ENCODE results near the gene EXOC8.

Gene EXOC8

GRCh38 chr1:231374394-231374793 is 36.7 kb upstream of the EXOC8 start:
- Histone ChIP-seq H3K27ac (ENCODE audit: low read depth in 2 of 2, low read length in 2 of 2) (no peak overlapping the region), H3K27me3 (ENCODE audit: control insufficient read depth in 2 of 2, insufficient read depth in 2 of 2, low read length in 2 of 2) (no peaks in the 10 kb centered on the region), H3K4me1 (ENCODE audit: control insufficient read depth in 2 of 2, insufficient read depth in 2 of 2, low read length in 2 of 2) (peaks cover 0 to 7% of the 10 kb centered on the region in 2 donors), H3K9ac (ENCODE audit: low read depth in 1 of 2, low read length in 2 of 2) (no peak overlapping the region), H3K4me3 (ENCODE audit: low read length in 2 of 2) (no peak overlapping the region), H3K9me3 (ENCODE audit: control insufficient read depth in 2 of 2, low read length in 2 of 2) (no peaks in the 10 kb centered on the region), H3K36me3 (ENCODE audit: control insufficient read depth in 2 of 2, insufficient read depth in 2 of 2, low read length in 2 of 2) (peaks cover 1 to 3% of the 10 kb centered on the region in 2 donors)

GRCh38 chr1:231372501-231372900 is 34.8 kb upstream of the EXOC8 start:
- no peaks in the 10 kb centered on the region for H3K9me3 ChIP-seq (ENCODE audit: control insufficient read depth in 2 of 2, low read length in 2 of 2)
- H3K4me3 ChIP-seq (ENCODE audit: low read length in 2 of 2), result no peak overlapping the region
- H3K27ac ChIP-seq (ENCODE audit: low read depth in 2 of 2, low read length in 2 of 2), result no peak overlapping the region
- no peaks in the 10 kb centered on the region for H3K27me3 ChIP-seq (ENCODE audit: control insufficient read depth in 2 of 2, insufficient read depth in 2 of 2, low read length in 2 of 2)
- H3K9ac ChIP-seq (ENCODE audit: low read depth in 1 of 2, low read length in 2 of 2), result no peak overlapping the region
- H3K36me3 ChIP-seq (ENCODE audit: control insufficient read depth in 2 of 2, insufficient read depth in 2 of 2, low read length in 2 of 2), result peaks cover 3 to 7% of the 10 kb centered on the region in 2 donors
- H3K4me1 ChIP-seq (ENCODE audit: control insufficient read depth in 2 of 2, insufficient read depth in 2 of 2, low read length in 2 of 2), result peaks cover 0 to 7% of the 10 kb centered on the region in 2 donors

DNA sequence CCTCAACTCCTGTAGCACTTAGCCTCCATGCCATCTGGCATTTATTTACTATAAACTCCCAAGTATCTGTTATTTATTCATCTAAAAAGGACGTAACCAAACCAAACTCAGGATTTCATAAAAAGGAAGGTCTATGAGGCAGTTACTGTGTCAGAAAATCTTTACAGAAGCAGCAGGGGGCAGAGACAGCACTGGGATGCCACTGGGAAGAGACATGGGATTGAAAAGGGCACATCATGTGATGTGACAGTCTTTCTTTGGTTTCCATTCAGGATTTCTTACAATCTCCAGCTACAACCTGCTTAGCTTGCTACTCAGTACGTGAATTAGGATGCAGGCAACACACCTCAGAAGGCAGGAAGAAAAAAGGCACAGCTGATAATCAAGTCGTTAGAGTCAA is 31.6 kb upstream of the EXOC8 start:
- no peaks in the 10 kb centered on the region for H3K4me1 ChIP-seq (ENCODE audit: control insufficient read depth in 2 of 2, insufficient read depth in 2 of 2, low read length in 2 of 2)
- H3K27me3 ChIP-seq (ENCODE audit: control insufficient read depth in 2 of 2, insufficient read depth in 2 of 2, low read length in 2 of 2), result no peaks in the 10 kb centered on the region
- H3K36me3 ChIP-seq (ENCODE audit: control insufficient read depth in 2 of 2, insufficient read depth in 2 of 2, low read length in 2 of 2), result peaks cover 11 to 15% of the 10 kb centered on the region in 2 donors
- no peaks in the 10 kb centered on the region for H3K9me3 ChIP-seq (ENCODE audit: control insufficient read depth in 2 of 2, low read length in 2 of 2)
- H3K4me3 ChIP-seq (ENCODE audit: low read length in 2 of 2), result no peak overlapping the region
- H3K9ac ChIP-seq (ENCODE audit: low read depth in 1 of 2, low read length in 2 of 2), result no peak overlapping the region
- no peak overlapping the region for H3K27ac ChIP-seq (ENCODE audit: low read depth in 2 of 2, low read length in 2 of 2)

- Histone ChIP-seq H3K27me3 (ENCODE audit: control insufficient read depth in 2 of 2, insufficient read depth in 2 of 2, low read length in 2 of 2) (no peaks in the 10 kb centered on the region), H3K4me1 (ENCODE audit: control insufficient read depth in 2 of 2, insufficient read depth in 2 of 2, low read length in 2 of 2) (no peaks in the 10 kb centered on the region), H3K27ac (ENCODE audit: low read depth in 2 of 2, low read length in 2 of 2) (no peak overlapping the region), H3K4me3 (ENCODE audit: low read length in 2 of 2) (no peak overlapping the region), H3K9ac (ENCODE audit: low read depth in 1 of 2, low read length in 2 of 2) (no peak overlapping the region), H3K36me3 (ENCODE audit: control insufficient read depth in 2 of 2, insufficient read depth in 2 of 2, low read length in 2 of 2) (peaks cover 10 to 12% of the 10 kb centered on the region in 2 donors), H3K9me3 (ENCODE audit: control insufficient read depth in 2 of 2, low read length in 2 of 2) (no peaks in the 10 kb centered on the region)
Measured at GRCh38 chr1:231364192-231364591, 26.5 kb upstream of the EXOC8 start.

- Histone ChIP-seq H3K4me1 (ENCODE audit: control insufficient read depth in 2 of 2, insufficient read depth in 2 of 2, low read length in 2 of 2) (no peaks in the 10 kb centered on the region), H3K27ac (ENCODE audit: low read depth in 2 of 2, low read length in 2 of 2) (no peak overlapping the region), H3K9me3 (ENCODE audit: control insufficient read depth in 2 of 2, low read length in 2 of 2) (no peaks in the 10 kb centered on the region), H3K9ac (ENCODE audit: low read depth in 1 of 2, low read length in 2 of 2) (no peak overlapping the region), H3K27me3 (ENCODE audit: control insufficient read depth in 2 of 2, insufficient read depth in 2 of 2, low read length in 2 of 2) (no peaks in the 10 kb centered on the region), H3K4me3 (ENCODE audit: low read length in 2 of 2) (no peak overlapping the region), H3K36me3 (ENCODE audit: control insufficient read depth in 2 of 2, insufficient read depth in 2 of 2, low read length in 2 of 2) (peaks cover 8 to 10% of the 10 kb centered on the region in 2 donors)
Measured at GRCh38 chr1:231363624-231364023, 26.0 kb upstream of the EXOC8 start.

DNA sequence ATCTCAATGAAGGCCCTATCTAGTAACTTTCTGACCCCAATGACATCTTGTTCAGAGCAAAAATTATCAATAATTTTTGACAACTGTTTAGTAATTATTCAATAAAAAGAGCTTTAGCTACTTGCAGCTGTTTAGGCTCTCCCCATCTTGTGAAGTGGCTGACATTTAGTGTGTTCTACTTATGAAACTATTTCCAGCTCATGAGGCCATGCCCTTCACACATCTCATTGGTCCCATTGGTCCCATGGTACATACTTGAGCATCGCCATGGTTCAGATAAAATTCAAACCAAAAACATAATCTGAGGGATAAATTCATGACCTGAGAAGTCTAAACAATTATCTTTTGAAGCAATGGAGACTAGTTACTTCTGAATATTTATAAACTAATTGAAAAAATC is 24.7 kb upstream of the EXOC8 start:
- Histone ChIP-seq H3K36me3 (ENCODE audit: control insufficient read depth in 2 of 2, insufficient read depth in 2 of 2, low read length in 2 of 2) (peaks cover 8 to 10% of the 10 kb centered on the region in 2 donors), H3K9ac (ENCODE audit: low read depth in 1 of 2, low read length in 2 of 2) (no peak overlapping the region), H3K9me3 (ENCODE audit: control insufficient read depth in 2 of 2, low read length in 2 of 2) (no peaks in the 10 kb centered on the region), H3K4me3 (ENCODE audit: low read length in 2 of 2) (no peak overlapping the region), H3K27me3 (ENCODE audit: control insufficient read depth in 2 of 2, insufficient read depth in 2 of 2, low read length in 2 of 2) (no peaks in the 10 kb centered on the region), H3K4me1 (ENCODE audit: control insufficient read depth in 2 of 2, insufficient read depth in 2 of 2, low read length in 2 of 2) (no peaks in the 10 kb centered on the region), H3K27ac (ENCODE audit: low read depth in 2 of 2, low read length in 2 of 2) (no peak overlapping the region)

DNA sequence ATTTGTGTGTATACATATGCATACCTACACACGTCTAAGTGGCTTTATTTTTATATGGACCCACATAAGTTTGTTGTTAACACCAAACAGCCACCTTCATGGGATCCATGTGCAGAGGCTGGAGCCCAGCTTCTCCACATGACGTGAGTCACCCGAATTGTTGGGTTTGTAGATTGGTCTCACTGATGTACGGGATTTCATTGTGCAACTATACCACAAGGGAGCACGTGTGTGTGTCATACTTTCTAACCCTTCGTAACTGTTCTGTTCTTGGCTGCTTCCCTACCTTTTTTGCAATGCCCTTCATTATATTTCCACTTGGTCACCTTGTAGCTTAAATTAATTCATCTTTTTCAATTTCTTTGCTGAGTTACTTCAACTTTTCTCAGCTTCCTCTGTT is 21.5 kb upstream of the EXOC8 start:
- no peaks in the 10 kb centered on the region for H3K9me3 ChIP-seq (ENCODE audit: control insufficient read depth in 2 of 2, low read length in 2 of 2)
- no peaks in the 10 kb centered on the region for H3K4me1 ChIP-seq (ENCODE audit: control insufficient read depth in 2 of 2, insufficient read depth in 2 of 2, low read length in 2 of 2)
- H3K27ac ChIP-seq (ENCODE audit: low read depth in 2 of 2, low read length in 2 of 2), result no peak overlapping the region
- H3K27me3 ChIP-seq (ENCODE audit: control insufficient read depth in 2 of 2, insufficient read depth in 2 of 2, low read length in 2 of 2), result no peaks in the 10 kb centered on the region
- H3K4me3 ChIP-seq (ENCODE audit: low read length in 2 of 2), result no peak overlapping the region
- peaks cover 0 to 3% of the 10 kb centered on the region in 2 donors for H3K36me3 ChIP-seq (ENCODE audit: control insufficient read depth in 2 of 2, insufficient read depth in 2 of 2, low read length in 2 of 2)
- no peak overlapping the region for H3K9ac ChIP-seq (ENCODE audit: low read depth in 1 of 2, low read length in 2 of 2)

- Histone ChIP-seq H3K4me1 (ENCODE audit: control insufficient read depth in 2 of 2, insufficient read depth in 2 of 2, low read length in 2 of 2) (no peaks in the 10 kb centered on the region), H3K9ac (ENCODE audit: low read depth in 1 of 2, low read length in 2 of 2) (no peak overlapping the region), H3K36me3 (ENCODE audit: control insufficient read depth in 2 of 2, insufficient read depth in 2 of 2, low read length in 2 of 2) (peaks cover 5 to 7% of the 10 kb centered on the region in 2 donors), H3K4me3 (ENCODE audit: low read length in 2 of 2) (no peak overlapping the region), H3K9me3 (ENCODE audit: control insufficient read depth in 2 of 2, low read length in 2 of 2) (no peaks in the 10 kb centered on the region), H3K27me3 (ENCODE audit: control insufficient read depth in 2 of 2, insufficient read depth in 2 of 2, low read length in 2 of 2) (no peaks in the 10 kb centered on the region), H3K27ac (ENCODE audit: low read depth in 2 of 2, low read length in 2 of 2) (no peak overlapping the region)
Measured at GRCh38 chr1:231357831-231358354, 20.2 kb upstream of the EXOC8 start.

DNA sequence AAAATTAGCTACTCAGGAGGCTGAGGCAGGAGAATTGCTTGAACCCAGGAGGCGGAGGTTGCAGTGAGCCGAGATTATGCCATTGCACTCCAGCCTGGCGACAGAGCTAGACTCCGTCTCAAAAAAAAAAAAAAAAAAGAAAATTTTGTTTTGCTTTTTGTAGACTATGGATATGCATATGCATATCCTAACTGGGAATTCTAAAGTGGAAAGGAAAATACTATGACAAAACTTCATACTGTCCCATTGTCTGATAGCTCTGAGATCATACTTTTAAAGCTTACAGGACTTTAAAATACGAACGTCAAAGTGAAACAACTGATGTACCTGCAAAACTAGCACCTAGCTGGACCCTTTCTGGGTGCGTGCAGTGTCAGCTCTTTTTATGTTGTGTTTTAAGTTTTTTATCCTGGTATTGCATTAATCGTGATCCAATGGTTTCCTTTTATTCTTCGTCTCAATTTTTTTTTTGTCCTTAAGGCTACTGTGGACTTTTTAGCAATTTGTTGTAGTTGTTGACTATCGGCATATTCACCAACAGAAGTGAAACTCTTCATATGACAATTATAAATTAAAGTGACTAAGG is 19.6 kb upstream of the EXOC8 start:
- no peak overlapping the region for H3K27ac ChIP-seq (ENCODE audit: low read depth in 2 of 2, low read length in 2 of 2)
- no peak overlapping the region for H3K9ac ChIP-seq (ENCODE audit: low read depth in 1 of 2, low read length in 2 of 2)
- H3K4me1 ChIP-seq (ENCODE audit: control insufficient read depth in 2 of 2, insufficient read depth in 2 of 2, low read length in 2 of 2), result no peaks in the 10 kb centered on the region
- H3K4me3 ChIP-seq (ENCODE audit: low read length in 2 of 2), result no peak overlapping the region
- H3K9me3 ChIP-seq (ENCODE audit: control insufficient read depth in 2 of 2, low read length in 2 of 2), result no peaks in the 10 kb centered on the region
- H3K27me3 ChIP-seq (ENCODE audit: control insufficient read depth in 2 of 2, insufficient read depth in 2 of 2, low read length in 2 of 2), result no peaks in the 10 kb centered on the region
- H3K36me3 ChIP-seq (ENCODE audit: control insufficient read depth in 2 of 2, insufficient read depth in 2 of 2, low read length in 2 of 2), result peaks cover 7 to 8% of the 10 kb centered on the region in 2 donors

DNA sequence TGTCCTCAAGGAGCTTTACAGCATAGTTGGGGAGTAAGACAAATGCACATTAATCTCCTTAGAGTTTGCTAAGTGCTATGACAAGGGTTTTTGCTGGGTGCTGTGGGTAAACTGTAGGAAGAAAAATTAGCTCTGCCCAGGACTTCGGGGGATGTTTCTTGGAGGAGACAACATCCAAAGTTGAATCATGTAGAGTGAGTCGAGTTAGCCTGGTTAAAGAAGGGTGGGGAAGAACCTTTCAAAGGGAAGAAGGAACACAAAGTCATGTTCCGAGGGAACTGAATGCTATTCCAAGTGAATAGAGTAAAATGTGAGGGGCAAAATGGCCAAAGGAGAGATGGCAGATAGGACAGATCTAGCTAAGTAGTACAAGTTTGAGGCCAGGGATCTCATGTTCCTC is 17.5 kb upstream of the EXOC8 start:
- Histone ChIP-seq H3K36me3 (ENCODE audit: control insufficient read depth in 2 of 2, insufficient read depth in 2 of 2, low read length in 2 of 2) (peaks cover 18 to 19% of the 10 kb centered on the region in 2 donors), H3K4me1 (ENCODE audit: control insufficient read depth in 2 of 2, insufficient read depth in 2 of 2, low read length in 2 of 2) (no peaks in the 10 kb centered on the region), H3K9ac (ENCODE audit: low read depth in 1 of 2, low read length in 2 of 2) (no peak overlapping the region), H3K9me3 (ENCODE audit: control insufficient read depth in 2 of 2, low read length in 2 of 2) (no peaks in the 10 kb centered on the region), H3K27me3 (ENCODE audit: control insufficient read depth in 2 of 2, insufficient read depth in 2 of 2, low read length in 2 of 2) (no peaks in the 10 kb centered on the region), H3K27ac (ENCODE audit: low read depth in 2 of 2, low read length in 2 of 2) (no peak overlapping the region), H3K4me3 (ENCODE audit: low read length in 2 of 2) (no peak overlapping the region)

All from mucosa of rectum (tissue), 2 donors.